Caco-2 (cell line): Measurements from ENCODE around the gene ATOX1. TPM values are rescaled to one million over a fixed set of nuclear protein-coding genes. Genes with fewer than 3 reads are reported as not detected.

Source experiments
- BruUV-seq: library from RNA; stranded (reverse); fragments of 400-500 nt; replicated peaks from 2 replicates; lab custom pipeline; 2021; lab: Mats Ljungman, UMichigan
- CTCF ChIA-PET: fragments of 300-600 bp; sonication (Branson Sonifier 250); formaldehyde crosslinking; loops from one replicate; lab custom pipeline; 2022; ENCODE audit warnings: antibody characterized with exemption; lab: Charles Lee
- POLR2A ChIA-PET: fragments of 300-600 bp; sonication (Branson Sonifier 250); formaldehyde crosslinking; loops from one replicate; lab custom pipeline; 2022; ENCODE audit warnings: antibody characterized with exemption; lab: Charles Lee
- DNase-seq, 2 experiments: peaks; one replicate each; pipeline versions ENCODE4 v3.0.0 to v3.0.0-alpha.2; 2020 to 2022
- H3K27me3 ChIP-seq: replicated peaks from 2 replicates; pipeline ENCODE4 v1.6.0; 2011; ENCODE audit warnings: low read length; ENCODE audit not compliant: control insufficient read depth, insufficient read depth
- H3K36me3 ChIP-seq: 2 replicates; pipeline ENCODE4 v1.5.1; 2011; ENCODE audit warnings: low read length; ENCODE audit not compliant: control insufficient read depth, insufficient read depth
- H3K4me1 ChIP-seq: fragments of 250-450 bp; sonication (Bioruptor Pico); 2 replicates; pipeline ENCODE4 v1.5.1; 2020; ENCODE audit warnings: mild to moderate bottlenecking
- H3K4me3 ChIP-seq: 2 replicates; pipeline ENCODE4 v1.5.1; 2011; ENCODE audit warnings: low read depth, mild to moderate bottlenecking, control low read depth, low read length
- H3K9me3 ChIP-seq: fragments of 250-450 bp; sonication (Bioruptor Pico); 2 replicates; pipeline ENCODE4 v1.5.1; 2020; ENCODE audit warnings: mild to moderate bottlenecking, moderate library complexity
- H3K27ac Mint-ChIP-seq: one replicate; pipeline ENCODE4 v1.8.0; 2022; ENCODE audit warnings: mixed read lengths; ENCODE audit not compliant: unreplicated experiment
- H3K27me3 Mint-ChIP-seq: one replicate; pipeline ENCODE4 v1.8.0; 2022; ENCODE audit warnings: mixed read lengths; ENCODE audit not compliant: insufficient read depth, unreplicated experiment
- H3K36me3 Mint-ChIP-seq: one replicate; pipeline ENCODE4 v1.8.0; 2022; ENCODE audit warnings: mild to moderate bottlenecking, mixed read lengths; ENCODE audit not compliant: insufficient read depth, unreplicated experiment
- H3K4me1 Mint-ChIP-seq: one replicate; pipeline ENCODE4 v1.8.0; 2022; ENCODE audit warnings: low read depth, mixed read lengths; ENCODE audit not compliant: unreplicated experiment
- H3K4me3 Mint-ChIP-seq: one replicate; pipeline ENCODE4 v1.8.0; 2022; ENCODE audit warnings: mild to moderate bottlenecking, moderate library complexity, mixed read lengths; ENCODE audit not compliant: unreplicated experiment
- H3K9me3 Mint-ChIP-seq: one replicate; pipeline ENCODE4 v1.8.0; 2022; ENCODE audit warnings: mixed read lengths; ENCODE audit not compliant: unreplicated experiment
- intact Hi-C: fragments of 100-400 bp; cut with micrococcal nuclease; formaldehyde crosslinking; loops from one replicate; pipeline ENCODE4 v1.10.0; 2022; ENCODE audit not compliant: unreplicated experiment
- total RNA-seq: library from RNA; stranded (reverse); gene quantifications from 2 replicates; pipeline ENCODE4 v1.2.3, GENCODE V29; 2022
- TF ChIP-seq, protein P1 (sequence below), 2 experiments: fragments of 200-600 bp in 1 of 2; IDR thresholded peaks; 1 replicate in 1 of 2; 2 replicates in 1 of 2; pipeline versions ENCODE4 v1.5.1 to v1.8.0; 2011 to 2022; ENCODE audit warnings: antibody characterized with exemption in 1 of 2, control low read depth in 1 of 2, inconsistent platforms in 1 of 2, low read depth in 1 of 2, low read length in 1 of 2, mild to moderate bottlenecking in 1 of 2, moderate library complexity in 1 of 2; ENCODE audit not compliant: insufficient read depth in 1 of 2, severe bottlenecking in 1 of 2, unreplicated experiment in 1 of 2

ATOX1 gene
- total RNA-seq, 1 experiment from 2014 or later = 135 TPM

DNA sequence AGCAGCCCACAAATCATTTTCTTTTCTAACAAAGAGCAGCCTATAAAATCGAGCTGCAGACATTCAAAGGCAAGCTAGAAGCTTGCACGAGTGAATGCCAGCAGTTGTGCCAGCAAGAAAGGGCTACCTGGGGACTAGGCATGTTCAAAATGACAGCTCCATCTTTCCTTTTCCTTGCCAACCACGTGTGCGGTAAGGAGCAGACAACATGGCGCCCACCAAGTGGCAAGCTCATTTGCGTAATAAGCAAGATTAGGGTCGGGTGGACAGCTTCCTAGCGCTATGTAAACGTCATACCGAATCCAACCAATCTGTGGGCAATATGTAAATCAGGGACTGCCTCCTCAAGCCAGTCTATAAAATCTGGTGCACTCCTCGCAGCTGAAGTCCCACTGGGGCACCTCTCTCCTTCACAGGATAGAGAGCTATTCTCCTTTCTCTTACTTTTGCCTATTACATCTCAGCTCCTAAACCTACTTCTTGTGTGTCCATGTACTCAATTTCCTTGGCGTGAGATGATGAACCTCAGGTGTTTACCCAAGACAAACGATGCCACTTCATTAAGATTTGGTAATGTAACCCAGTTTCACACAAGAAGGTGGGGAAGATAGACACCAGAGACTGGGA, 49.2 kb downstream of the ATOX1 start:
- H3K4me1 ChIP-seq = peaks cover 4% of the 10 kb centered on the region
- intact Hi-C loops = no loop called here
- no peak overlapping the region for H3K4me3 Mint-ChIP-seq
- no peaks in the 10 kb centered on the region for H3K27me3 Mint-ChIP-seq
- no peaks in the 10 kb centered on the region for H3K36me3 Mint-ChIP-seq
- no TSS peak for BruUV-seq
- POLR2A ChIA-PET = no interaction called here
- H3K9me3 ChIP-seq = no peaks in the 10 kb centered on the region
- H3K4me1 Mint-ChIP-seq = peaks cover 13% of the 10 kb centered on the region
- H3K4me3 ChIP-seq = no peak overlapping the region
- no peak overlapping the region for H3K27ac Mint-ChIP-seq
- no peak for DNase-seq
- CTCF ChIA-PET = no interaction called here
- TF ChIP-seq, protein P1, sequence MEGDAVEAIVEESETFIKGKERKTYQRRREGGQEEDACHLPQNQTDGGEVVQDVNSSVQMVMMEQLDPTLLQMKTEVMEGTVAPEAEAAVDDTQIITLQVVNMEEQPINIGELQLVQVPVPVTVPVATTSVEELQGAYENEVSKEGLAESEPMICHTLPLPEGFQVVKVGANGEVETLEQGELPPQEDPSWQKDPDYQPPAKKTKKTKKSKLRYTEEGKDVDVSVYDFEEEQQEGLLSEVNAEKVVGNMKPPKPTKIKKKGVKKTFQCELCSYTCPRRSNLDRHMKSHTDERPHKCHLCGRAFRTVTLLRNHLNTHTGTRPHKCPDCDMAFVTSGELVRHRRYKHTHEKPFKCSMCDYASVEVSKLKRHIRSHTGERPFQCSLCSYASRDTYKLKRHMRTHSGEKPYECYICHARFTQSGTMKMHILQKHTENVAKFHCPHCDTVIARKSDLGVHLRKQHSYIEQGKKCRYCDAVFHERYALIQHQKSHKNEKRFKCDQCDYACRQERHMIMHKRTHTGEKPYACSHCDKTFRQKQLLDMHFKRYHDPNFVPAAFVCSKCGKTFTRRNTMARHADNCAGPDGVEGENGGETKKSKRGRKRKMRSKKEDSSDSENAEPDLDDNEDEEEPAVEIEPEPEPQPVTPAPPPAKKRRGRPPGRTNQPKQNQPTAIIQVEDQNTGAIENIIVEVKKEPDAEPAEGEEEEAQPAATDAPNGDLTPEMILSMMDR (IDR thresholded peaks at IDR 0.05; ENCODE audit: insufficient read depth in 1 of 2, low read depth in 1 of 2, low read length in 1 of 2, severe bottlenecking in 1 of 2, unreplicated experiment in 1 of 2) = no peak
- H3K36me3 ChIP-seq = no peaks in the 10 kb centered on the region
- no peaks in the 10 kb centered on the region for H3K27me3 ChIP-seq
- no peaks in the 10 kb centered on the region for H3K9me3 Mint-ChIP-seq

DNA sequence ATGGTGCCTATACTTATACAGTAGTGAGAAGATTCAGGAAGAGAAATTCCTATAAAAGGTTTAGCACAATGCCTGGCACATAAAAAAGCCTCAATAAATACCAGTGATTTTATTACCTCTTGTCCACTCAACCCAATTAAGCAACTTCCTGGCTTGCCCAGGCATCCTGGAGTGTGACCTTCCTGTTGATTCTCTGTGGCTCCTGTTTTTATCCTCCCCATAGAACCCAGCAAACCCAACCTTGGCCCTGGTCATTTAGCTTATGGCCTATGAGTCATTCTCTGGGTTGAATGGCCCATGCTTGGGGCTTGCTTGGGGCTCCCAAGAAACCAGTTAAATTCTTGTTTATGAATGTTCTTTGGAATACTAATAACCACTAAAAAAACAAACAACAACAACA, 50.3 kb downstream of the ATOX1 start:
- peaks cover 24% of the 10 kb centered on the region for H3K4me1 Mint-ChIP-seq
- ChIA-PET POLR2A (no interaction called here), CTCF (interaction anchor here (0.5 kb wide), 1 partner anchor 15 kb away, joined by 3 read pairs; no protein-coding TSS in a partner anchor)
- H3K9me3 Mint-ChIP-seq = no peaks in the 10 kb centered on the region
- Histone ChIP-seq H3K4me3 (no peak overlapping the region), H3K4me1 (peaks cover 15% of the 10 kb centered on the region), H3K27me3 (no peaks in the 10 kb centered on the region), H3K36me3 (no peaks in the 10 kb centered on the region), H3K9me3 (no peaks in the 10 kb centered on the region)
- no peak for DNase-seq
- no peaks in the 10 kb centered on the region for H3K27me3 Mint-ChIP-seq
- intact Hi-C loops = no loop called here
- no peaks in the 10 kb centered on the region for H3K36me3 Mint-ChIP-seq
- TF ChIP-seq, protein P1 (IDR thresholded peaks at IDR 0.05; ENCODE audit: insufficient read depth in 1 of 2, low read depth in 1 of 2, low read length in 1 of 2, severe bottlenecking in 1 of 2, unreplicated experiment in 1 of 2) = no peak
- H3K27ac Mint-ChIP-seq = no peak overlapping the region
- BruUV-seq = no TSS peak
- H3K4me3 Mint-ChIP-seq = no peak overlapping the region

DNA sequence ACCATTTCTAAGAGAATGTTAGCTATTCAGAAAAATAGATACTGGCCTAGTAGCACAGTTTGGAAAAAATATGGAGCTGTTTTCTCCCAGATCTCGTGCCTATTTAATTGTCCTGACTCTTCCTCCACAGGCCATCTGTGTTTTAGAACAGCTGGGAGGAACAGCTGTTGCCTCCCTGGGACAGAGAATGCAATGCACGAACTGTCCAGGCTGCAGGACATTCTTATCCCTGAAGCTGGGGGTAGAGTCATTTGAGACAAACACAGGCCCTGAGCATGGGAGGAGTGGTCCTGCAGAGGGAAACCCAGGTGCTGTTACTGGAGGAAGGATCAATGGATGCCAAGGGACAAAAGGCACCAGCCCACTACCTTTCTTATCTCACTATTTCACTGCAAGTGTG, 50.9 kb downstream of the ATOX1 start:
- H3K27ac Mint-ChIP-seq = no peak overlapping the region

More for the DNA sequence above, 50.9 kb downstream of the ATOX1 start:
- BruUV-seq = no TSS peak
- intact Hi-C loops = no loop called here
- Histone ChIP-seq H3K36me3 (no peaks in the 10 kb centered on the region), H3K4me1 (peaks cover 16% of the 10 kb centered on the region), H3K4me3 (no peak overlapping the region), H3K9me3 (no peaks in the 10 kb centered on the region), H3K27me3 (no peaks in the 10 kb centered on the region)
- no peaks in the 10 kb centered on the region for H3K27me3 Mint-ChIP-seq
- H3K36me3 Mint-ChIP-seq = no peaks in the 10 kb centered on the region
- no peak for DNase-seq
- ChIA-PET CTCF (interaction anchor here (0.5 kb wide), 1 partner anchor 15 kb away, joined by 3 read pairs; no protein-coding TSS in a partner anchor), POLR2A (no interaction called here)
- H3K9me3 Mint-ChIP-seq = no peaks in the 10 kb centered on the region
- H3K4me3 Mint-ChIP-seq = no peak overlapping the region
- peaks cover 27% of the 10 kb centered on the region for H3K4me1 Mint-ChIP-seq
- TF ChIP-seq, protein P1 (IDR thresholded peaks at IDR 0.05; ENCODE audit: insufficient read depth in 1 of 2, low read depth in 1 of 2, low read length in 1 of 2, severe bottlenecking in 1 of 2, unreplicated experiment in 1 of 2) = no peak
